Smooth muscle cell of the coronary artery (primary cell): ENCODE data around the gene NDST3. TPM values are rescaled to one million over a fixed set of nuclear protein-coding genes. Genes with fewer than 3 reads are reported as not detected.

Experiments
- total RNA-seq: library from RNA; depleted of rRNA; stranded (reverse); fragments of >200 nt; gene quantifications from 2 replicates; pipeline ENCODE4 v1.2.3, GENCODE V29; 2014; ENCODE audit warnings: low replicate concordance

The NDST3 gene
- total RNA-seq = not detected in 2 replicates

GRCh38 chr4:118034053-118034785 is at the start of gene NDST3:
TSS of gene NDST3 (plus strand) at chr4:118034486. CDS start at chr4:118053911, 19,425 bp downstream.

